Esophagus (tissue), 2 donors: ENCODE data around the gene RBM44. TPM values are rescaled to one million over a fixed set of nuclear protein-coding genes. Genes with fewer than 3 reads are reported as not detected.
"Not testable (repeated sequence)": the region's sequence is repeated elsewhere in the genome, so short reads cannot be mapped to it uniquely, and the experiment has no call there.

Source experiments
- H3K27ac ChIP-seq, 2 donors: one replicate each; pipeline ENCODE4 v1.5.1; 2013; ENCODE audit warnings: low read depth in 2 of 2, mild to moderate bottlenecking in 2 of 2, inconsistent platforms in 1 of 2, low read length in 1 of 2, moderate library complexity in 1 of 2
- H3K27me3 ChIP-seq, 2 donors: one replicate each; pipeline ENCODE4 v1.6.1; 2013; ENCODE audit warnings: low read length in 2 of 2, control low read depth in 1 of 2, mild to moderate bottlenecking in 1 of 2; ENCODE audit not compliant: insufficient read depth in 2 of 2, control insufficient read depth in 1 of 2
- H3K36me3 ChIP-seq, 2 donors: one replicate each; pipeline ENCODE4 v1.6.1; 2013; ENCODE audit warnings: low read length in 1 of 2; ENCODE audit not compliant: control insufficient read depth in 2 of 2, insufficient read depth in 2 of 2
- H3K4me1 ChIP-seq, 2 donors: one replicate each; pipeline ENCODE4 v1.6.1; 2013; ENCODE audit warnings: low read length in 1 of 2; ENCODE audit not compliant: control insufficient read depth in 2 of 2, insufficient read depth in 2 of 2
- H3K4me3 ChIP-seq, 2 donors: one replicate each; pipeline ENCODE4 v1.5.1; 2013; ENCODE audit warnings: low read length in 2 of 2, mild to moderate bottlenecking in 2 of 2, low read depth in 1 of 2, moderate library complexity in 1 of 2
- H3K9me3 ChIP-seq, 2 donors: one replicate each; pipeline ENCODE4 v1.6.1; 2013; ENCODE audit warnings: mild to moderate bottlenecking in 2 of 2, low read depth in 1 of 2, low read length in 1 of 2, moderate library complexity in 1 of 2; ENCODE audit not compliant: control insufficient read depth in 2 of 2, insufficient read depth in 1 of 2
- WGBS, 2 donors: extraction: QIAGEN DNeasy Blood & Tissue Kit; methylation state at CpG; one replicate each; pipeline ENCODE4 v1.1.7; 2013; 5-methylcytosine and 5-hydroxymethylcytosine counted together
- polyA plus RNA-seq, 2 donors: library from polyadenylated mRNA; stranded (reverse); fragments of 200-250 nt; gene quantifications; one replicate each; pipeline ENCODE4 v1.2.3, GENCODE V29; 2013
- donor health status: healthy with polysubstance abuse.
- donor health status: Bipolar disorder and iron deficiency.

Gene RBM44
- polyA plus RNA-seq, 2 donors, result 0.24 to 0.37 TPM

GRCh38 chr2:237865623-237866041, 67.1 kb downstream of the RBM44 start:
- H3K4me1 ChIP-seq, result peaks cover 2 to 5% of the 10 kb centered on the region in 2 donors
- H3K9me3 ChIP-seq, result no peaks in the 10 kb centered on the region
- WGBS, 2 donors, result 80 to 86% methylated on average over 7 of the region's 7 CpGs
- no peak overlapping the region for H3K4me3 ChIP-seq
- no peaks in the 10 kb centered on the region for H3K27me3 ChIP-seq
- peak overlapping the region in 1 of 2 donors; percentile 36 for H3K27ac ChIP-seq
- no peaks in the 10 kb centered on the region for H3K36me3 ChIP-seq

GRCh38 chr2:237866101-237866621, 67.6 kb downstream of the RBM44 start:
- no peaks in the 10 kb centered on the region for H3K27me3 ChIP-seq
- H3K36me3 ChIP-seq, result no peaks in the 10 kb centered on the region
- 63 to 72% methylated on average over 13 of the region's 13 CpGs for whole genome bisulfite sequencing, 2 donors
- H3K4me1 ChIP-seq, result peaks cover 2 to 5% of the 10 kb centered on the region in 2 donors
- H3K9me3 ChIP-seq, result no peaks in the 10 kb centered on the region
- H3K27ac ChIP-seq, result no peak overlapping the region
- no peak overlapping the region for H3K4me3 ChIP-seq

- no peak overlapping the region for H3K27ac ChIP-seq
- H3K4me3 ChIP-seq, result no peak overlapping the region
- H3K27me3 ChIP-seq, result no peaks in the 10 kb centered on the region
- H3K4me1 ChIP-seq, result peaks cover 2 to 5% of the 10 kb centered on the region in 2 donors
- 89% methylated on average over 10 of the region's 10 CpGs for WGBS, 2 donors
- H3K36me3 ChIP-seq, result no peaks in the 10 kb centered on the region
- no peaks in the 10 kb centered on the region for H3K9me3 ChIP-seq
Observed at GRCh38 chr2:237867465-237867864, 68.9 kb downstream of the RBM44 start.

GRCh38 chr2:237868074-237868473, 69.5 kb downstream of the RBM44 start:
- not testable (repeated sequence) for H3K4me3 ChIP-seq, H3K4me1 ChIP-seq, H3K27ac ChIP-seq, H3K27me3 ChIP-seq, H3K36me3 ChIP-seq, H3K9me3 ChIP-seq
- WGBS, 2 donors, result 86 to 99% methylated on average over 4 of the region's 4 CpGs

GRCh38 chr2:237868631-237869342, 70.2 kb downstream of the RBM44 start:
- 49 to 58% methylated on average over 22 of the region's 22 CpGs for WGBS, 2 donors
- Histone ChIP-seq H3K4me1 (peaks cover 5 to 11% of the 10 kb centered on the region in 2 donors), H3K27me3 (no peaks in the 10 kb centered on the region), H3K4me3 (no peak overlapping the region), H3K27ac (no peak overlapping the region), H3K9me3 (no peaks in the 10 kb centered on the region), H3K36me3 (no peaks in the 10 kb centered on the region)

- H3K4me1 ChIP-seq, result peaks cover 8 to 15% of the 10 kb centered on the region in 2 donors
- no peaks in the 10 kb centered on the region for H3K9me3 ChIP-seq
- 93 to 94% methylated on average over 21 of the region's 21 CpGs for WGBS, 2 donors
- no peaks in the 10 kb centered on the region for H3K27me3 ChIP-seq
- H3K4me3 ChIP-seq, result no peak overlapping the region
- H3K27ac ChIP-seq, result no peak overlapping the region
- H3K36me3 ChIP-seq, result no peaks in the 10 kb centered on the region
Observed at GRCh38 chr2:237869343-237870102, 70.9 kb downstream of the RBM44 start.

- Histone ChIP-seq H3K4me3 (no peak overlapping the region), H3K27me3 (no peaks in the 10 kb centered on the region), H3K4me1 (peaks cover 6 to 13% of the 10 kb centered on the region in 2 donors), H3K27ac (no peak overlapping the region), H3K9me3 (no peaks in the 10 kb centered on the region), H3K36me3 (no peaks in the 10 kb centered on the region)
- 81 to 82% methylated on average over 11 of the region's 11 CpGs for WGBS, 2 donors
Observed at GRCh38 chr2:237870126-237870525, 71.5 kb downstream of the RBM44 start.

GRCh38 chr2:237870754-237871651, 72.4 kb downstream of the RBM44 start:
- H3K4me1 ChIP-seq, result peaks cover 6 to 13% of the 10 kb centered on the region in 2 donors
- no peak overlapping the region for H3K4me3 ChIP-seq
- H3K27ac ChIP-seq, result no peak overlapping the region
- H3K9me3 ChIP-seq, result no peaks in the 10 kb centered on the region
- H3K27me3 ChIP-seq, result no peaks in the 10 kb centered on the region
- 82 to 86% methylated on average over 23 of the region's 23 CpGs for WGBS, 2 donors
- no peaks in the 10 kb centered on the region for H3K36me3 ChIP-seq

- Histone ChIP-seq H3K36me3 (no peaks in the 10 kb centered on the region), H3K9me3 (no peaks in the 10 kb centered on the region), H3K4me1 (peaks cover 6 to 13% of the 10 kb centered on the region in 2 donors), H3K27ac (no peak overlapping the region), H3K4me3 (no peak overlapping the region), H3K27me3 (no peaks in the 10 kb centered on the region)
- 84 to 86% methylated on average over 19 of the region's 19 CpGs for WGBS, 2 donors
Observed at GRCh38 chr2:237872178-237872887, 73.8 kb downstream of the RBM44 start.
